Measurements from ENCODE around the gene RAD9A.

- TF ChIP-seq CTCF (IDR thresholded peaks at IDR 0.05), result no peak
- TF ChIP-seq POLR2A (IDR thresholded peaks at IDR 0.05), result no peak
Measured at GRCh38 chr11:67356387-67356863, 35.4 kb upstream of the RAD9A start.
